HL-60 (cell line): ENCODE results near the gene ATP6V1G3.

Experiments
- CTCF ChIP-seq: IDR thresholded peaks from one replicate; pipeline ENCODE4 v1.5.1; 2011; ENCODE audit warnings: low read length, control low read depth, inconsistent platforms; ENCODE audit not compliant: insufficient read depth
- GABPA ChIP-seq: IDR thresholded peaks from 2 replicates; pipeline ENCODE4 v1.6.1; 2012; ENCODE audit warnings: low read depth
- POLR2AphosphoS5 ChIP-seq: IDR thresholded peaks from 2 replicates; pipeline ENCODE4 v1.6.1; 2012; ENCODE audit warnings: low read depth
- SPI1 ChIP-seq: IDR thresholded peaks from 2 replicates; pipeline ENCODE4 v1.6.1; 2012; ENCODE audit warnings: low read depth, mild to moderate bottlenecking, borderline replicate concordance

- no peak for TF ChIP-seq CTCF
- TF ChIP-seq GABPA = no peak
- no peak for TF ChIP-seq POLR2AphosphoS5
- no peak for TF ChIP-seq SPI1
Measured at GRCh38 chr1:198559362-198559761, 18.9 kb upstream of the ATP6V1G3 start.
